AG09319 (cell line): ENCODE data around the gene USP13.

ENCODE experiments used
- DNase-seq: peaks from one replicate; pipeline ENCODE4 v3.0.0-alpha.2; 2010; ENCODE audit warnings: low read depth; ENCODE audit errors: extremely low read depth
- CTCF ChIP-seq: IDR thresholded peaks from 2 replicates; pipeline ENCODE4 v1.5.1; 2011; ENCODE audit warnings: low read depth, mild to moderate bottlenecking, inconsistent platforms, low read length, moderate library complexity

The USP13 gene

GRCh38 chr3:179610066-179610465 is 42.8 kb upstream of the USP13 start:
- DNase-seq: no peak
- no peak for TF ChIP-seq CTCF

- TF ChIP-seq CTCF: no peak
- no peak for DNase-seq
Observed at GRCh38 chr3:179613807-179614206, 39.0 kb upstream of the USP13 start.

GRCh38 chr3:179615458-179616173 is 37.2 kb upstream of the USP13 start:
- no peak for DNase-seq
- TF ChIP-seq CTCF: no peak

GRCh38 chr3:179622023-179622422 is 30.8 kb upstream of the USP13 start:
- no peak for TF ChIP-seq CTCF
- no peak for DNase-seq

- DNase-seq: no peak
- TF ChIP-seq CTCF: no peak
Observed at GRCh38 chr3:179624451-179624850, 28.4 kb upstream of the USP13 start.

GRCh38 chr3:179630753-179631451 is 21.9 kb upstream of the USP13 start:
- DNase-seq: no peak
- TF ChIP-seq CTCF: no peak

GRCh38 chr3:179640469-179640868 is 12.4 kb upstream of the USP13 start:
- no peak for DNase-seq
- no peak for TF ChIP-seq CTCF
